ENCODE data around the gene MYO1B. TPM values are rescaled to one million over a fixed set of nuclear protein-coding genes. Genes with fewer than 3 reads are reported as not detected.

MYO1B gene
- polyA plus RNA-seq, 1 donor (not counting 4 experiments of a cell fraction or from before 2014, with no cell fraction given): 277 TPM

GRCh38 chr2:191250986-191251385 is 5.8 kb downstream of the MYO1B start:
- Histone ChIP-seq H3K4me2 (ENCODE audit: control insufficient read depth, extremely low read depth, insufficient read depth, low read depth, low read length) (no peak overlapping the region), H2AFZ (ENCODE audit: control insufficient read depth, low read length) (no peak overlapping the region), H4K20me1 (ENCODE audit: control insufficient read depth, extremely low read depth, insufficient read depth, low read length) (peaks cover 51% of the 10 kb centered on the region), H3K9ac (ENCODE audit: control insufficient read depth, extremely low read depth, insufficient read depth, low read length) (no peak overlapping the region), H3K27me3 (ENCODE audit: control insufficient read depth, extremely low read depth, insufficient read depth, low read length) (no peaks in the 10 kb centered on the region), H3K4me3 (ENCODE audit: control insufficient read depth in 2 of 3, extremely low read depth in 1 of 3, insufficient read depth in 2 of 3, low read depth in 1 of 3, low read length in 3 of 3) (no peak overlapping the region), H3K9me3 (ENCODE audit: control insufficient read depth, low read depth, low read length) (no peaks in the 10 kb centered on the region), H3K9me1 (ENCODE audit: control insufficient read depth, extremely low read depth, insufficient read depth, low read length) (no peaks in the 10 kb centered on the region), H3K4me1 (ENCODE audit: control insufficient read depth, extremely low read depth, insufficient read depth, low read length) (peaks cover 56% of the 10 kb centered on the region), H3K36me3 (ENCODE audit: control insufficient read depth in 2 of 2, extremely low read depth in 1 of 2, insufficient read depth in 2 of 2, low read length in 2 of 2) (peaks cover 13 to 18% of the 10 kb centered on the region in 2 experiments), H3K27ac (ENCODE audit: control insufficient read depth, insufficient read depth, low read length) (no peak overlapping the region), H3K79me2 (ENCODE audit: control insufficient read depth, insufficient read depth, low read length) (peaks cover 100% of the 10 kb centered on the region)
- DNase-seq (ENCODE audit: low read depth, low spot score): no peak
- no peak for FAIRE-seq
- dilution Hi-C loops (cut with MboI; ENCODE audit: extremely low pct_ligation_motif_present, low sequenced_read_pairs): no loop called here
- TF ChIP-seq EZH2 (IDR thresholded peaks at IDR 0.05; ENCODE audit: low read length) (no peak), CTCF (optimal IDR thresholded peaks at IDR 0.05 in 1 of 3, IDR thresholded peaks at IDR 0.05 in 1 of 3, conservative IDR thresholded peaks at IDR 0.05 in 1 of 3; ENCODE audit: extremely low read depth in 1 of 3, insufficient read depth in 2 of 3, low read length in 3 of 3) (no peak)

GRCh38 chr2:191252699-191253098 is 7.5 kb downstream of the MYO1B start:
- Histone ChIP-seq H4K20me1 (ENCODE audit: control insufficient read depth, extremely low read depth, insufficient read depth, low read length) (peaks cover 45% of the 10 kb centered on the region), H3K9ac (ENCODE audit: control insufficient read depth, extremely low read depth, insufficient read depth, low read length) (no peak overlapping the region), H3K27me3 (ENCODE audit: control insufficient read depth, extremely low read depth, insufficient read depth, low read length) (no peaks in the 10 kb centered on the region), H3K4me1 (ENCODE audit: control insufficient read depth, extremely low read depth, insufficient read depth, low read length) (peaks cover 50% of the 10 kb centered on the region), H3K36me3 (ENCODE audit: control insufficient read depth in 2 of 2, extremely low read depth in 1 of 2, insufficient read depth in 2 of 2, low read length in 2 of 2) (peaks cover 13 to 21% of the 10 kb centered on the region in 2 experiments), H3K9me1 (ENCODE audit: control insufficient read depth, extremely low read depth, insufficient read depth, low read length) (no peaks in the 10 kb centered on the region), H2AFZ (ENCODE audit: control insufficient read depth, low read length) (no peak overlapping the region), H3K9me3 (ENCODE audit: control insufficient read depth, low read depth, low read length) (no peaks in the 10 kb centered on the region), H3K79me2 (ENCODE audit: control insufficient read depth, insufficient read depth, low read length) (peaks cover 100% of the 10 kb centered on the region), H3K27ac (ENCODE audit: control insufficient read depth, insufficient read depth, low read length) (no peak overlapping the region), H3K4me3 (ENCODE audit: control insufficient read depth in 2 of 3, extremely low read depth in 1 of 3, insufficient read depth in 2 of 3, low read depth in 1 of 3, low read length in 3 of 3) (no peak overlapping the region), H3K4me2 (ENCODE audit: control insufficient read depth, extremely low read depth, insufficient read depth, low read depth, low read length) (no peak overlapping the region)
- TF ChIP-seq EZH2 (IDR thresholded peaks at IDR 0.05; ENCODE audit: low read length) (no peak), CTCF (optimal IDR thresholded peaks at IDR 0.05 in 1 of 3, IDR thresholded peaks at IDR 0.05 in 1 of 3, conservative IDR thresholded peaks at IDR 0.05 in 1 of 3; ENCODE audit: extremely low read depth in 1 of 3, insufficient read depth in 2 of 3, low read length in 3 of 3) (no peak)
- dilution Hi-C loops (cut with MboI; ENCODE audit: extremely low pct_ligation_motif_present, low sequenced_read_pairs): no loop called here
- DNase-seq (ENCODE audit: low read depth, low spot score) (no peak), FAIRE-seq (no peak)
